GM19099 (cell line): ENCODE results near the gene THSD7A.

Source experiments
- POLR2A ChIP-seq: IDR thresholded peaks from 3 replicates; pipeline ENCODE4 v1.6.1; 2011; ENCODE audit warnings: low read depth; ENCODE audit not compliant: insufficient read length; ENCODE audit errors: extremely low read depth

THSD7A gene

GRCh38 chr7:11410656-11411644 is 421.0 kb downstream of the THSD7A start:
- no peak for TF ChIP-seq POLR2A

GRCh38 chr7:11404355-11404754 is 427.6 kb downstream of the THSD7A start:
- no peak for TF ChIP-seq POLR2A

GRCh38 chr7:11403781-11404180 is 428.2 kb downstream of the THSD7A start:
- no peak for TF ChIP-seq POLR2A

GRCh38 chr7:11394438-11394837 is 437.6 kb downstream of the THSD7A start:
- TF ChIP-seq POLR2A = no peak

GRCh38 chr7:11379641-11380040 is 452.4 kb downstream of the THSD7A start:
- TF ChIP-seq POLR2A = no peak

GRCh38 chr7:11376529-11376928 is 455.5 kb downstream of the THSD7A start:
- no peak for TF ChIP-seq POLR2A

- TF ChIP-seq POLR2A = no peak
These were observed 457.4 kb downstream of the THSD7A start for GRCh38 chr7:11374629-11375028.

GRCh38 chr7:11373546-11374142 is 458.4 kb downstream of the THSD7A start:
- no peak for TF ChIP-seq POLR2A

GRCh38 chr7:11369696-11370095 is 462.3 kb downstream of the THSD7A start:
- TF ChIP-seq POLR2A = no peak

GRCh38 chr7:11366118-11366517 is 465.9 kb downstream of the THSD7A start:
- TF ChIP-seq POLR2A = no peak

- TF ChIP-seq POLR2A = no peak
These were observed 473.4 kb downstream of the THSD7A start for GRCh38 chr7:11358637-11359036.

- TF ChIP-seq POLR2A = no peak
These were observed 476.5 kb downstream of the THSD7A start for GRCh38 chr7:11355399-11356005.

GRCh38 chr7:11346302-11346701 is 485.7 kb downstream of the THSD7A start:
- no peak for TF ChIP-seq POLR2A

- no peak for TF ChIP-seq POLR2A
These were observed 486.4 kb downstream of the THSD7A start for GRCh38 chr7:11345621-11346020.

- TF ChIP-seq POLR2A = no peak
These were observed 488.1 kb downstream of the THSD7A start for GRCh38 chr7:11343818-11344413.
